ENCODE data around the gene DDAH2.

Gene DDAH2

DNA sequence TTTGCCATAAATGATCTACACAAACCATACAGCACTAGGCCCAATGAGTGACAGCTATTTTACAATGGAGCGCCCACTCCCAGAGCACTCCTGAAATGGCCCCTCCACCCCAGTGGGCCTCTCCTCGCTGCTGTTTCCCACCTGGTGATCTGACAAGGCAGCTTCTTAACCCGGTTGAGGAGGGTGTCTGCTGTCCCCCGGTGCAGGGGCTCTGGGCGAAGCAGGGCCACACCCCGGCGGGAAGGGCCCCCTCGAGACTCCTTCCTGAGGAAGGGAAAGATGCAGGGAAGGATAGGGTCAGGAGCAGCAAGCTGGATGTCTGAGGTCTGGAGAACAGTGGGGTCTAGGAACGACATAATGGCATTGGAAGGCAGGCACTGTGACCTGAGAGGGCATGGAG lies 36.2 kb downstream of the DDAH2 start:
- no peak for TF ChIP-seq NFIC (IDR thresholded peaks at IDR 0.05)
- no peak for TF ChIP-seq CEBPB (IDR thresholded peaks at IDR 0.05)
- TF ChIP-seq TEAD4 (IDR thresholded peaks at IDR 0.05), result no peak
- TF ChIP-seq, protein P1, sequence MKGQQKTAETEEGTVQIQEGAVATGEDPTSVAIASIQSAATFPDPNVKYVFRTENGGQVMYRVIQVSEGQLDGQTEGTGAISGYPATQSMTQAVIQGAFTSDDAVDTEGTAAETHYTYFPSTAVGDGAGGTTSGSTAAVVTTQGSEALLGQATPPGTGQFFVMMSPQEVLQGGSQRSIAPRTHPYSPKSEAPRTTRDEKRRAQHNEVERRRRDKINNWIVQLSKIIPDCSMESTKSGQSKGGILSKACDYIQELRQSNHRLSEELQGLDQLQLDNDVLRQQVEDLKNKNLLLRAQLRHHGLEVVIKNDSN (IDR thresholded peaks at IDR 0.05), result no peak
- no peak for TF ChIP-seq ZBTB7A (IDR thresholded peaks at IDR 0.05; ENCODE audit: low read depth)
- TF ChIP-seq TAF1 (IDR thresholded peaks at IDR 0.05; ENCODE audit: low read depth), result no peak
- TF ChIP-seq RAD21 (IDR thresholded peaks at IDR 0.05; ENCODE audit: low read depth), result no peak
- no peak for TF ChIP-seq EGR1 (IDR thresholded peaks at IDR 0.05)
- TF ChIP-seq MAX (IDR thresholded peaks at IDR 0.05), result no peak
- TF ChIP-seq CREB1 (IDR thresholded peaks at IDR 0.05; ENCODE audit: low read depth), result no peak

DNA sequence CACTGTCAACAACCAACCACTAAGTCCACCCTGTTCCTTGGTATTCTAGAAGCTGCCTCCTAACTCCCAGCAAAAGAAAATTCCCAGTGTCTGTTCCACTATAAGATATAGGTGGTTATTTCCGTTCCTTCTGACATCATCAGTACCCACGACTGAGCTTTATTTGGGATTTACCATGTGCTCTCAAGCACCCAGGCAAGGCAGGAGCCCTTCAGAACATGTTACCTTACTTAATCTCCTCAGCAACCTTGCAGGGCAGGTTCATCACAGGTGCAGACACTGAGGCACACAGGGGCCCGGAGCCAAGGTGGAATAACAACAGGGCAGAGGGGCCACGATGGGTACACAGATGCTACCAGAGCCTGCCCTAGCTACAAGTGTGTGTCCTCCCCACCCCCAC lies 36.7 kb downstream of the DDAH2 start:
- no peak for TF ChIP-seq YY1 (IDR thresholded peaks at IDR 0.05; ENCODE audit: low read depth)
- no peak for TF ChIP-seq RAD21 (IDR thresholded peaks at IDR 0.05; ENCODE audit: low read depth)
- TF ChIP-seq EGR1 (IDR thresholded peaks at IDR 0.05), result no peak
- TF ChIP-seq FOXM1 (IDR thresholded peaks at IDR 0.05; ENCODE audit: borderline replicate concordance, low read depth), result no peak
- TF ChIP-seq, protein P2, sequence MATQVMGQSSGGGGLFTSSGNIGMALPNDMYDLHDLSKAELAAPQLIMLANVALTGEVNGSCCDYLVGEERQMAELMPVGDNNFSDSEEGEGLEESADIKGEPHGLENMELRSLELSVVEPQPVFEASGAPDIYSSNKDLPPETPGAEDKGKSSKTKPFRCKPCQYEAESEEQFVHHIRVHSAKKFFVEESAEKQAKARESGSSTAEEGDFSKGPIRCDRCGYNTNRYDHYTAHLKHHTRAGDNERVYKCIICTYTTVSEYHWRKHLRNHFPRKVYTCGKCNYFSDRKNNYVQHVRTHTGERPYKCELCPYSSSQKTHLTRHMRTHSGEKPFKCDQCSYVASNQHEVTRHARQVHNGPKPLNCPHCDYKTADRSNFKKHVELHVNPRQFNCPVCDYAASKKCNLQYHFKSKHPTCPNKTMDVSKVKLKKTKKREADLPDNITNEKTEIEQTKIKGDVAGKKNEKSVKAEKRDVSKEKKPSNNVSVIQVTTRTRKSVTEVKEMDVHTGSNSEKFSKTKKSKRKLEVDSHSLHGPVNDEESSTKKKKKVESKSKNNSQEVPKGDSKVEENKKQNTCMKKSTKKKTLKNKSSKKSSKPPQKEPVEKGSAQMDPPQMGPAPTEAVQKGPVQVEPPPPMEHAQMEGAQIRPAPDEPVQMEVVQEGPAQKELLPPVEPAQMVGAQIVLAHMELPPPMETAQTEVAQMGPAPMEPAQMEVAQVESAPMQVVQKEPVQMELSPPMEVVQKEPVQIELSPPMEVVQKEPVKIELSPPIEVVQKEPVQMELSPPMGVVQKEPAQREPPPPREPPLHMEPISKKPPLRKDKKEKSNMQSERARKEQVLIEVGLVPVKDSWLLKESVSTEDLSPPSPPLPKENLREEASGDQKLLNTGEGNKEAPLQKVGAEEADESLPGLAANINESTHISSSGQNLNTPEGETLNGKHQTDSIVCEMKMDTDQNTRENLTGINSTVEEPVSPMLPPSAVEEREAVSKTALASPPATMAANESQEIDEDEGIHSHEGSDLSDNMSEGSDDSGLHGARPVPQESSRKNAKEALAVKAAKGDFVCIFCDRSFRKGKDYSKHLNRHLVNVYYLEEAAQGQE (IDR thresholded peaks at IDR 0.05; ENCODE audit: low read depth), result no peak
- TF ChIP-seq NFIC (IDR thresholded peaks at IDR 0.05), result no peak
- no peak for TF ChIP-seq ZBTB7A (IDR thresholded peaks at IDR 0.05; ENCODE audit: low read depth)
- no peak for TF ChIP-seq MAX (IDR thresholded peaks at IDR 0.05)
- no peak for TF ChIP-seq TEAD4 (IDR thresholded peaks at IDR 0.05)
- TF ChIP-seq TAF1 (IDR thresholded peaks at IDR 0.05; ENCODE audit: low read depth), result no peak
- TF ChIP-seq CEBPB (IDR thresholded peaks at IDR 0.05), result no peak
- no peak for TF ChIP-seq EP300 (IDR thresholded peaks at IDR 0.05; ENCODE audit: borderline replicate concordance)
- no peak for TF ChIP-seq TCF12 (IDR thresholded peaks at IDR 0.05; ENCODE audit: low read depth)
- no peak for TF ChIP-seq CREB1 (IDR thresholded peaks at IDR 0.05; ENCODE audit: low read depth)
- TF ChIP-seq, protein P1 (IDR thresholded peaks at IDR 0.05), result no peak

DNA sequence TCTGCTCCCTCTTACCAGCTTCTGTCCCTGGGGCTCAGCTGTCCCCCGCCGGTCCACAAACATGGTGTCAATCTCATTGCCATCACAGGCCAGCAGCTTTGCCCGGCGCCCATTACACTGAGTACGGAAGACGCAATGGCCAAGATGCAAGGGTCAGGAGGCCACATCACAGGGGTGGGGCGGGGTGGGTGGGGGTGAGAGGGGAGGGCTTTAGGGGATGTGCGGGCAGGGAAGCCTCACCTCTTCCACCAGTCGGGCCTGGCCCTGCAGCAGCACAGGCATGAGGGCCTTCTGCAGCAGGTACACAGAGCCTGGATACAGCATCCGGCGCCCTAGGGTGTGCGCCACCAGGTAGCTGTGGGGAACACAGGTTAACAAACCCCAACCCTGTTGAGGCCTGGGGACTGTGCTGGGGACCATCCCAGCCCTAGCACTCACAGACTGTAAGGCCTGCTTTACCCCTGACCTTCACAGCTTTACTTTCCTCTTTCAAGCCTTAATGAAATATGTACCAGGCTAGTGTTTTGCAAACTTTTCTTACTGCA lies 37.5 kb downstream of the DDAH2 start:
- TF ChIP-seq TEAD4 (IDR thresholded peaks at IDR 0.05), result no peak
- TF ChIP-seq YY1 (IDR thresholded peaks at IDR 0.05; ENCODE audit: low read depth), result no peak
- TF ChIP-seq, protein P2 (IDR thresholded peaks at IDR 0.05; ENCODE audit: low read depth), result no peak
- TF ChIP-seq CEBPB (IDR thresholded peaks at IDR 0.05), result no peak
- TF ChIP-seq TCF12 (IDR thresholded peaks at IDR 0.05; ENCODE audit: low read depth), result no peak
- no peak for TF ChIP-seq FOXM1 (IDR thresholded peaks at IDR 0.05; ENCODE audit: borderline replicate concordance, low read depth)
- TF ChIP-seq EP300 (IDR thresholded peaks at IDR 0.05; ENCODE audit: borderline replicate concordance), result no peak
- no peak for TF ChIP-seq NFIC (IDR thresholded peaks at IDR 0.05)
- TF ChIP-seq, protein P1 (IDR thresholded peaks at IDR 0.05), result no peak
- no peak for TF ChIP-seq TAF1 (IDR thresholded peaks at IDR 0.05; ENCODE audit: low read depth)
- TF ChIP-seq CREB1 (IDR thresholded peaks at IDR 0.05; ENCODE audit: low read depth), result no peak
- TF ChIP-seq RAD21 (IDR thresholded peaks at IDR 0.05; ENCODE audit: low read depth), result no peak
- no peak for TF ChIP-seq EGR1 (IDR thresholded peaks at IDR 0.05)
- no peak for TF ChIP-seq ZBTB7A (IDR thresholded peaks at IDR 0.05; ENCODE audit: low read depth)
- no peak for TF ChIP-seq MAX (IDR thresholded peaks at IDR 0.05)

- TF ChIP-seq YY1 (IDR thresholded peaks at IDR 0.05; ENCODE audit: low read depth) (no peak), CREB1 (IDR thresholded peaks at IDR 0.05; ENCODE audit: low read depth) (no peak), TCF12 (IDR thresholded peaks at IDR 0.05; ENCODE audit: low read depth) (no peak), FOXM1 (IDR thresholded peaks at IDR 0.05; ENCODE audit: borderline replicate concordance, low read depth) (no peak), CEBPB (IDR thresholded peaks at IDR 0.05) (no peak), ZBTB7A (IDR thresholded peaks at IDR 0.05; ENCODE audit: low read depth) (no peak), EP300 (IDR thresholded peaks at IDR 0.05; ENCODE audit: borderline replicate concordance) (no peak), NFIC (IDR thresholded peaks at IDR 0.05) (no peak), RAD21 (IDR thresholded peaks at IDR 0.05; ENCODE audit: low read depth) (no peak), EGR1 (IDR thresholded peaks at IDR 0.05) (no peak), TAF1 (IDR thresholded peaks at IDR 0.05; ENCODE audit: low read depth) (no peak), MAX (IDR thresholded peaks at IDR 0.05) (no peak), TEAD4 (IDR thresholded peaks at IDR 0.05) (no peak)
- TF ChIP-seq, protein P2 (IDR thresholded peaks at IDR 0.05; ENCODE audit: low read depth), result no peak
- TF ChIP-seq, protein P1 (IDR thresholded peaks at IDR 0.05), result no peak
Measured at GRCh38 chr6:31691078-31691463, 38.0 kb downstream of the DDAH2 start.

Data from Ishikawa (cell line).